Left lung (tissue), 10 donors: ENCODE data around the gene ISCA2. TPM values are rescaled to one million over a fixed set of nuclear protein-coding genes. Genes with fewer than 3 reads are reported as not detected.

Source experiments
- ATAC-seq: fragments of 200-7000 bp; cut with Tn5 transposase; one replicate; pipeline ENCODE4 v1.9.1; 2020; ENCODE audit warnings: moderate library complexity
- DNase-seq, 4 donors: peaks; one replicate each; pipeline ENCODE4 v3.0.0-alpha.2; 2013 to 2020
- H3K27ac ChIP-seq, 2 donors: fragments of 200-600 bp; sonication (generic) in 1 of 2; one replicate each; pipeline versions ENCODE4 v1.5.0 to v1.8.0; 2020 to 2021
- H3K27me3 ChIP-seq, 2 donors: fragments of 200-600 bp; sonication (generic) in 1 of 2; one replicate each; pipeline versions ENCODE4 v1.5.0 to v1.8.0; 2020 to 2021
- H3K36me3 ChIP-seq, 2 donors: fragments of 200-600 bp; sonication (generic) in 1 of 2; one replicate each; pipeline versions ENCODE4 v1.5.0 to v1.8.0; 2020 to 2021
- H3K4me1 ChIP-seq, 2 donors: fragments of 200-600 bp; one replicate each; pipeline ENCODE4 v1.8.0; 2021
- H3K4me3 ChIP-seq, 2 donors: fragments of 200-600 bp; sonication (generic) in 1 of 2; one replicate each; pipeline versions ENCODE4 v1.5.0 to v1.8.0; 2020 to 2021; ENCODE audit warnings: mild to moderate bottlenecking in 1 of 2
- H3K9me3 ChIP-seq, 2 donors: fragments of 200-600 bp; sonication (generic) in 1 of 2; one replicate each; pipeline versions ENCODE4 v1.5.0 to v1.8.0; 2020 to 2021
- intact Hi-C, 2 donors: fragments of 100-400 bp; cut with DNase I; formaldehyde crosslinking; loops; one replicate each; pipeline versions ENCODE4 v1.11.2 to v1.14.2; 2022
- polyA plus RNA-seq, 6 donors: library from polyadenylated mRNA; unstranded; fragments of 120-200 nt; gene quantifications; one replicate each; pipeline ENCODE4 v1.2.1, GENCODE V29; 2013; ENCODE audit not compliant: insufficient read length in 6 of 6
- total RNA-seq, 2 donors: library from RNA; stranded (reverse); fragmentation: NEBNext Ultra II Directional; extraction: Animal tissue kit (Norgen Biotek cat#: 25700); gene quantifications; one replicate each; pipeline ENCODE4 v1.2.1, GENCODE V29; 2021
- TF ChIP-seq, protein P1 (sequence below), 2 donors: fragments of 200-600 bp; sonication (generic) in 1 of 2; IDR thresholded peaks; one replicate each; pipeline versions ENCODE4 v1.5.0 to v1.8.0; 2021; ENCODE audit warnings: antibody characterized with exemption in 2 of 2
- donor health status: DM: no; HTN: yes; CAD: no.
- donor health status: DM: no; HTN: no; CAD: no.

The ISCA2 gene
- total and polyA plus RNA-seq, 8 donors, result 22.7 to 35.2 (median 30.8) TPM

DNA sequence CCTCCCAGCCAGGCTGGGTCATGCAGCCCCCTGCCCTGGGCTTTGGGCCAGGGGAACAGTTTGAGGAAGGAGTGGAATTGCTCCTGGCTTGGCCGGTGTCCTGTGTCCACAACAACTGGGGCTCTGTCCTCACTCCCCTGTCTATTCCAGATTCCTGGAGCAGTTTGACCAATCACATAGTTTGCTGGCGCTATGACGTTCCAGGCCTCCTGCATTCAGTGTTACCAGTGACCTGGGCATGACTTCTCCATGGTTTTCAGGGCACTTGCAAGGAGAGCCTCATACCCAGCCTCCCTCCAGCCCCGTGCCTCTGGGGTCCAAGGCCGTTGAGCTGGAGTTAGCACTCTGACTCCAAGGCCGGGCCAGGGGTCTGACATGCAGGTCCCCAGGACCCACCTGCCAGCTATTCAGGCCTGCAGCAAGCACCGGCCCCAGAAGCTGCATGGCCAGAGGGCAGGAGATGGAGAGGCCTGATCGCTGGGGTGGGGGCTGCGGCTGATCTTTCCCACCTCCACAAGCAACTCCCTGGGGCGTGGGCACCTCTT is 34.2 kb downstream of the ISCA2 start:
- H3K9me3 ChIP-seq, result no peaks in the 10 kb centered on the region
- H3K27ac ChIP-seq, result no peak overlapping the region
- ATAC-seq (no peak), DNase-seq (no peak)
- no peaks in the 10 kb centered on the region for H3K36me3 ChIP-seq
- TF ChIP-seq, protein P1, sequence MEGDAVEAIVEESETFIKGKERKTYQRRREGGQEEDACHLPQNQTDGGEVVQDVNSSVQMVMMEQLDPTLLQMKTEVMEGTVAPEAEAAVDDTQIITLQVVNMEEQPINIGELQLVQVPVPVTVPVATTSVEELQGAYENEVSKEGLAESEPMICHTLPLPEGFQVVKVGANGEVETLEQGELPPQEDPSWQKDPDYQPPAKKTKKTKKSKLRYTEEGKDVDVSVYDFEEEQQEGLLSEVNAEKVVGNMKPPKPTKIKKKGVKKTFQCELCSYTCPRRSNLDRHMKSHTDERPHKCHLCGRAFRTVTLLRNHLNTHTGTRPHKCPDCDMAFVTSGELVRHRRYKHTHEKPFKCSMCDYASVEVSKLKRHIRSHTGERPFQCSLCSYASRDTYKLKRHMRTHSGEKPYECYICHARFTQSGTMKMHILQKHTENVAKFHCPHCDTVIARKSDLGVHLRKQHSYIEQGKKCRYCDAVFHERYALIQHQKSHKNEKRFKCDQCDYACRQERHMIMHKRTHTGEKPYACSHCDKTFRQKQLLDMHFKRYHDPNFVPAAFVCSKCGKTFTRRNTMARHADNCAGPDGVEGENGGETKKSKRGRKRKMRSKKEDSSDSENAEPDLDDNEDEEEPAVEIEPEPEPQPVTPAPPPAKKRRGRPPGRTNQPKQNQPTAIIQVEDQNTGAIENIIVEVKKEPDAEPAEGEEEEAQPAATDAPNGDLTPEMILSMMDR (IDR thresholded peaks at IDR 0.05), result no peak
- H3K4me1 ChIP-seq, result peaks cover 0 to 13% of the 10 kb centered on the region in 2 donors
- H3K4me3 ChIP-seq, result no peak overlapping the region
- intact Hi-C loops, result no loop called here
- H3K27me3 ChIP-seq, result no peaks in the 10 kb centered on the region

DNA sequence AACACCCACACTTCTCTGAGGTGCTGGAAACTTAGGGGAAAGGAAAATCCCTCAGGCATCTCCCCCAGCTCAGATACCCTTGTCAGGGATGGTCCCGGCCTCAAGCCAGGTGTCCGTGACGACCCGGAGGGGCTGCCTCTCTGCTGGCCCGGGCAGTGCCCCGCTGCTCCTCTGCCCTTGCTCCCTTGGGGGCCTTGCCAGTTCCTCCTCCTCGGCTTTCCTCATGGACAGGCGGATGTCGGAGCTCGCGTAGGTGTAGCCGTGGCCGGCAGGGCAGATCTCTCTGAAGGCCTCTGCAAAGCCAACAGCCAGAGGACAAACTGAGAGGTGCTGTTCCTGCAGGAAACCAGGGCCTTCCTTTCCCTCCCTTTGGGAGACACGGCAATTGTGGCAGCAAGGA is 34.8 kb downstream of the ISCA2 start:
- DNase-seq (no peak), ATAC-seq (no peak)
- Histone ChIP-seq H3K36me3 (no peaks in the 10 kb centered on the region), H3K9me3 (no peaks in the 10 kb centered on the region), H3K27me3 (no peaks in the 10 kb centered on the region), H3K4me1 (peaks cover 0 to 13% of the 10 kb centered on the region in 2 donors), H3K4me3 (no peak overlapping the region), H3K27ac (no peak overlapping the region)
- TF ChIP-seq, protein P1 (IDR thresholded peaks at IDR 0.05), result no peak
- intact Hi-C loops, result no loop called here

DNA sequence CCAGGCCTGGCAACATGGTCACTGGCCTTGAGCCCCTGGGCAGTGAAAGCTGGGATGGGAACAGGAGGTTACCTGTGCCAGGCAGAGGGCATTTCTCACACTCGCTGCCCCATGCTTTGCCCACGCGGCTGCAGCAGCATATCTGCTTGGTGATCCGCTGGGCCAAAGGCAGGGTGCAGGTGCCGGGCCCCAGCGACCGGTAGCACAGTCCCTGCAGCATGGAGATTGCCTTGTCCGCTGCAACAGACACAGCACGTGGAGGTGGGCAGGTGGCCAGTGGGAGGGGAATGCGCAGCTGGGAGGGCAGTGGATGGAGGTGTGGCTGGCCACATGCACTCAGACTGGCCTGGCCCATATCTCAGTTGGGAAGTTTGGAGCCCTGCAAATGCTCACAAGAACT is 35.3 kb downstream of the ISCA2 start:
- TF ChIP-seq, protein P1 (IDR thresholded peaks at IDR 0.05), result no peak
- no peak overlapping the region for H3K4me3 ChIP-seq
- no peak for DNase-seq
- peaks cover 0 to 13% of the 10 kb centered on the region in 2 donors for H3K4me1 ChIP-seq
- intact Hi-C loops, result no loop called here
- H3K27me3 ChIP-seq, result no peaks in the 10 kb centered on the region
- no peaks in the 10 kb centered on the region for H3K36me3 ChIP-seq
- no peak for ATAC-seq
- no peak overlapping the region for H3K27ac ChIP-seq
- H3K9me3 ChIP-seq, result no peaks in the 10 kb centered on the region

DNA sequence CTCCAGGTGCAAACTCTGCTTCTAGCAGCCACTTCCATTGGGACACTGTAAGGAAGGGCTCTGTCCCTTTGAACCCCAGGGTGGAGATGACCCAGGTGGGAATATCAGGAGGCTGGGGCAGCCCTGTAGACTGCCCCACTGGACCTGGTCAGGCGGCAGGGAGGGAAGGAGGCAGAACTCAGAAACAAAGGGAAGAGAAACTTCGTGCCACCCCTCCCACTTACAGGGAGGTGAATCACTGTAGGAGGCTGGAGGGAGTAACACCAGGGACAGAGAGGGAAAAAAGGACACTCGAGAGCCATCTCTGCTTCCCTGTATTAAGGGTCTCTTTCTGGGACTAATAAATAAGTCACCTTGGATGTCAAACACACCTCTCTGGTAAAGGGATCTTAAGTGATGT is 37.4 kb downstream of the ISCA2 start:
- H3K4me3 ChIP-seq, result no peak overlapping the region
- TF ChIP-seq, protein P1 (IDR thresholded peaks at IDR 0.05), result no peak
- H3K27ac ChIP-seq, result no peak overlapping the region
- no peak for DNase-seq
- ATAC-seq, result no peak
- H3K27me3 ChIP-seq, result no peaks in the 10 kb centered on the region
- peaks cover 0 to under 1% of the 10 kb centered on the region in 2 donors for H3K4me1 ChIP-seq
- no peaks in the 10 kb centered on the region for H3K9me3 ChIP-seq
- H3K36me3 ChIP-seq, result no peaks in the 10 kb centered on the region
- intact Hi-C loops, result no loop called here

DNA sequence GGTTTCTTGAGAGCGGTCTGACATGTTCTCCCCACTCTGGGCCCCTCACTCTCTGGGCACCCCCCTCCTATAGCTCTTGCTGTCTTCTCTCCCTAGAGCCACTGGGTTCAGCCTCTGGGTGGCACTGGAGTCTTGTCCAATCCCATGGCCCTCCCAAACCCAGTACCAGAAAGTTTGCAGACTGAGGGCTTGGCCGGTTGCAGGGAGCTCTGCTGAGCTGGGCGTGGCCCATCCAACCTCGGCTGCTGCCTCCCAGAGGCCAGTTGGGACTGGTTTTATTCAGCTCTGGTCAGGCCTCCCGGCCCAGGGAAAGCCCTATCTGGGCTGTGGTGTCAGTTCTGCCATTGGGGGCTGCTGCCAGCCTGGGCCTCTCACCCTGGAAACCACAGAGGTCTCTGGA is 37.9 kb downstream of the ISCA2 start:
- TF ChIP-seq, protein P1 (IDR thresholded peaks at IDR 0.05), result no peak
- Histone ChIP-seq H3K27ac (no peak overlapping the region), H3K36me3 (no peaks in the 10 kb centered on the region), H3K27me3 (no peaks in the 10 kb centered on the region), H3K9me3 (no peaks in the 10 kb centered on the region), H3K4me1 (no peaks in the 10 kb centered on the region), H3K4me3 (no peak overlapping the region)
- intact Hi-C loops, result no loop called here
- ATAC-seq (peak; percentile 80), DNase-seq (peak in 2 of 4 donors; percentile 36 to 62)
